Measurements from ENCODE around the gene AKAP6. TPM values are rescaled to one million over a fixed set of nuclear protein-coding genes. Genes with fewer than 3 reads are reported as not detected.

Gene AKAP6
- total and polyA plus RNA-seq, 2 of the 8 experiments (the other 6 are each of a cell fraction or from before 2014, with no cell fraction given) = 0.09 to 0.89 TPM

DNA sequence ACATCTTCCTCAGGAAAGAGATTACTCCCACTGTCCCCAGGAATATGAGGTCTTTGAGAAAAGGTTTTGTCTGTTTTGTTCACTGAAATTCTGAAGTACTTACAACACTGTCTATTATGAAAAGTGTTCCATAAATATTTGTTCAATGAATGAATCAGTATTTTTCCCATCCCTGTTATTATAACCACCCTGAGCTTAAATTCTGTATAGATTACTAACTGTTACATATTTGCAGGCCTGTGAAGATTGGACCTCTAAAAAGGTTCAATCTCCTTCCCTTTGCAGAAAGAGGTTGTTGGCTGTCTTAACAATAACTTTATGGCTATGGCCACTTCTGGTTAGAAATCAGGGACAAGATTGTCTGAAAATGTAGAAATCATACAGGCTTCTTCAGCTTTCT is 435.0 kb downstream of the AKAP6 start (continued):
- TF ChIP-seq CHD7 (IDR thresholded peaks at IDR 0.05; ENCODE audit: insufficient replicate concordance, low read length) = no peak
- no peak for TF ChIP-seq BCL11A (IDR thresholded peaks at IDR 0.05; ENCODE audit: low read depth in 2 of 2, low read length in 2 of 2)
- no peak for TF ChIP-seq HDAC2 (IDR thresholded peaks at IDR 0.05; ENCODE audit: borderline replicate concordance in 1 of 2, low read depth in 2 of 2, low read length in 2 of 2)
- no peak for TF ChIP-seq BACH1 (IDR thresholded peaks at IDR 0.05; ENCODE audit: low read length)
- no peak for TF ChIP-seq RAD21 (IDR thresholded peaks at IDR 0.05 in 1 of 2, conservative IDR thresholded peaks at IDR 0.05 in 1 of 2; ENCODE audit: low read depth in 2 of 2, low read length in 2 of 2)
- no peak for TF ChIP-seq SIRT6 (IDR thresholded peaks at IDR 0.05; ENCODE audit: low read length)
- TF ChIP-seq, protein P1, sequence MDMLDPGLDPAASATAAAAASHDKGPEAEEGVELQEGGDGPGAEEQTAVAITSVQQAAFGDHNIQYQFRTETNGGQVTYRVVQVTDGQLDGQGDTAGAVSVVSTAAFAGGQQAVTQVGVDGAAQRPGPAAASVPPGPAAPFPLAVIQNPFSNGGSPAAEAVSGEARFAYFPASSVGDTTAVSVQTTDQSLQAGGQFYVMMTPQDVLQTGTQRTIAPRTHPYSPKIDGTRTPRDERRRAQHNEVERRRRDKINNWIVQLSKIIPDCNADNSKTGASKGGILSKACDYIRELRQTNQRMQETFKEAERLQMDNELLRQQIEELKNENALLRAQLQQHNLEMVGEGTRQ (IDR thresholded peaks at IDR 0.05; ENCODE audit: low read length) = no peak
- no peak for TF ChIP-seq SP1 (IDR thresholded peaks at IDR 0.05; ENCODE audit: low read depth, low read length)
